GM23248 (cell line): ENCODE results near the gene ADAMTS9.

Experiments
- EZH2 ChIP-seq: fragments of 200-600 bp; sonication (generic); IDR thresholded peaks from 2 replicates; pipeline ENCODE4 v1.6.1; 2018; ENCODE audit warnings: antibody characterized with exemption, mild to moderate bottlenecking; ENCODE audit not compliant: insufficient read depth, poor library complexity, severe bottlenecking
- EZH2phosphoT487 ChIP-seq: fragments of 200-600 bp; sonication (generic); IDR thresholded peaks from 2 replicates; pipeline ENCODE4 v1.6.1; 2018; ENCODE audit warnings: antibody characterized with exemption, moderate library complexity, mild to moderate bottlenecking, low read depth; ENCODE audit not compliant: insufficient read depth

DNA sequence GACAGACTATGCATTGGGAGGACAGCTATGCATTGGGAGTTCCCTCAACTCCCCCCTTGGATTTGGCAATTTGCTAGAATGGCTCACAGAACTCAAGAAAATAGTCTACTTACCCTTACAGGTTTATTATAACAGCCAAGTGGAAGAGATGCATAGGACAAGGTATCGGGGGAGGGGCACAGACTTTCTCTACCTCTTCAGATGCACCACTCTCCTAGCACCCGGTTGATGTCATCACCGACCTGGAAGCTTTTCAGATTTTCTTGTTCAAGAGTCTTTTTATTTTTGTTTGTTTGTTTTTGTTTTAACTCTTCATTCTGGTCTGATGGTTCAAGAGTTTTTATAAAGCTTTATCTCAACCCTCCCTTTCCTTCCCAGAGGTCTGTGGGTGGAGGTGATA is 20.7 kb upstream of the ADAMTS9 start:
- TF ChIP-seq EZH2phosphoT487, result no peak
- TF ChIP-seq EZH2, result no peak
